Measurements from ENCODE around the gene HEMGN. TPM values are rescaled to one million over a fixed set of nuclear protein-coding genes. Genes with fewer than 3 reads are reported as not detected.

HEMGN gene
- total and polyA plus RNA-seq, 2 experiments from 2014 or later: not detected

DNA sequence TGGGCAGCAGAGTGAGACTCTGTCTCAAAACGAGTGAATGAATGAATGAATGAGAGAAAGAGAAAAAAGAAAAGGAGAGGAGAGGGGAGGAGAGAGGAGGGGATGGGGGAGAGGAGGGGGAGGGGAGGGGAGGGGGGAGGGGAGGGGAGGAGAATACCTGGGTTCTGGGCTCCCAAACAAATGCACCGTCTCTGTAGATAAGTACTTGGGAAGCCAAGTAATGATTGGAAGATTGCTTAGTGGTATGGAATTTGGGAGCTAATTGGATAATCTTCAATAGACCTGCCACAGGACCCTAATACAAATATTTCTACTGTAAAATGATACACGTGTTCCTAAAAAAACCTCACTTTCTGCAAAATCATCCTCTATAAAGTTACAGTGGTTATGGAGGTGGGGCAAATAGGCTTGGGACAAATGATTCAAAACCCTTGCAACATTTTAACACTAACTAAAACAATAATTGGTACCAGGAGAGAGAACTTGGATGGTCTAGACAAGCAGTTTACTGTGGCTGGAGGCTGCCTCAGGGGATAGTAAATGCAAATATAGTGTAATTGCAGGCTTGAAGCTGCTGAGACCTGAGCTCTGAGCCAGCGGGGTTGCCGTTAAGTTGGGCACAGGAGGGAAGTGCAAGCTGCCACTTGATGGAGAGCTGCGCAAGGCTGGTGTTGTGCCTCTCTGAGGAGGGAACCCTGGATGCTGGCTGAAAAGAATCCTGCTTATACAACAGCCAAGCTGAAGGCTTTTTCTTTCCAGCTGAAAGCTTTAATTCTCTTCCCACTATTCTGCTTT, 3.5 kb downstream of the HEMGN start:
- no peaks in the 10 kb centered on the region for H3K79me2 ChIP-seq
- 31% methylated on average over 5 of the region's 6 CpGs for whole genome bisulfite sequencing (ENCODE audit: low lambda C conversion rate, missing lambda C conversion rate)
- H3K27me3 ChIP-seq: peaks cover 74% of the 10 kb centered on the region
- no peaks in the 10 kb centered on the region for H3K36me3 ChIP-seq (replicated peaks; ENCODE audit: insufficient read depth, low read depth)
- TF ChIP-seq EZH2 (IDR thresholded peaks at IDR 0.05; ENCODE audit: borderline replicate concordance) (no peak), EZH2phosphoT487 (IDR thresholded peaks at IDR 0.05; ENCODE audit: low read depth, severe bottlenecking, unreplicated experiment) (no peak)
- TF ChIP-seq, protein P1, sequence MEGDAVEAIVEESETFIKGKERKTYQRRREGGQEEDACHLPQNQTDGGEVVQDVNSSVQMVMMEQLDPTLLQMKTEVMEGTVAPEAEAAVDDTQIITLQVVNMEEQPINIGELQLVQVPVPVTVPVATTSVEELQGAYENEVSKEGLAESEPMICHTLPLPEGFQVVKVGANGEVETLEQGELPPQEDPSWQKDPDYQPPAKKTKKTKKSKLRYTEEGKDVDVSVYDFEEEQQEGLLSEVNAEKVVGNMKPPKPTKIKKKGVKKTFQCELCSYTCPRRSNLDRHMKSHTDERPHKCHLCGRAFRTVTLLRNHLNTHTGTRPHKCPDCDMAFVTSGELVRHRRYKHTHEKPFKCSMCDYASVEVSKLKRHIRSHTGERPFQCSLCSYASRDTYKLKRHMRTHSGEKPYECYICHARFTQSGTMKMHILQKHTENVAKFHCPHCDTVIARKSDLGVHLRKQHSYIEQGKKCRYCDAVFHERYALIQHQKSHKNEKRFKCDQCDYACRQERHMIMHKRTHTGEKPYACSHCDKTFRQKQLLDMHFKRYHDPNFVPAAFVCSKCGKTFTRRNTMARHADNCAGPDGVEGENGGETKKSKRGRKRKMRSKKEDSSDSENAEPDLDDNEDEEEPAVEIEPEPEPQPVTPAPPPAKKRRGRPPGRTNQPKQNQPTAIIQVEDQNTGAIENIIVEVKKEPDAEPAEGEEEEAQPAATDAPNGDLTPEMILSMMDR (IDR thresholded peaks at IDR 0.05; ENCODE audit: poor library complexity): no peak
- H3K4me3 ChIP-seq: no peak overlapping the region
- H3K9me3 ChIP-seq (ENCODE audit: low read depth): no peaks in the 10 kb centered on the region
- H3K9me2 ChIP-seq (replicated peaks; ENCODE audit: insufficient read depth): no peaks in the 10 kb centered on the region
- no peak overlapping the region for H3K27ac ChIP-seq
- DNase-seq (ENCODE audit: low spot score): no peak
- no peak overlapping the region for H2AFZ ChIP-seq
- no peaks in the 10 kb centered on the region for H4K20me1 ChIP-seq (ENCODE audit: insufficient read depth, poor library complexity, severe bottlenecking)
- no peaks in the 10 kb centered on the region for H3K4me1 ChIP-seq (ENCODE audit: insufficient read depth)
- no peak overlapping the region for H3K4me2 ChIP-seq

DNA sequence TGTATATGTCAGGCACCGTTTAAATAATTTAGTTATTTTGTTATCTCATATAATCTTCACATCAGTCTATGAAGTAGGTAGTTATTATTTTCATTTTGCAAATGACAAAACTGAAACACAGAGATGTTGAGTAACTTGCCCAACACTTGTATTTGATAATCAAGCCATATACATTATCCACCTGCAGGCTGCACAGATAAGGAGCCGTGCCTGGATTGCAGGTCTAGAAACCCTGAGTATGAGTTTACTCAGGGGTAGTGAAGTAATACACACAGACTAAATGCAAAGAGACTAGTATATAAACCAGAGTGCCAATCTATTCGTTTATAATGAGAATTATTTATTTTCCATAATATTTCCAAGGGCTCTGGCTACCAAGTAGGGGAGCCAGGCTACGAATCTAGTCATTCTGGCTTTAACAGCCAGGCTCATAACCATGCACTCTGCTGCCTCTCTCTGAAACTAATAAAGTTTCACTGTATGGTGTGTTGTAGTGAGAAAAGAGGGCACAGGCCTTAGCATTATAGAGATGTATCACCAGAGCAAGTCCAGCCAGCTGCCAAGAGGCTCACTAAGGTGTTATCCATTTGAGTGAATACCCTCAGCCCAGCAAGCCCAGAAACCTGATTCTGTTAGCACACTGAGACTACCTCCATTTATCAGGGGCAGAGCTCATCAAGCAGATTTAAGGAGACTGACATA, 4.5 kb downstream of the HEMGN start:
- no peaks in the 10 kb centered on the region for H3K9me3 ChIP-seq (ENCODE audit: low read depth)
- H4K20me1 ChIP-seq (ENCODE audit: insufficient read depth, poor library complexity, severe bottlenecking): no peaks in the 10 kb centered on the region
- H2AFZ ChIP-seq: no peak overlapping the region
- DNase-seq (ENCODE audit: low spot score): no peak
- no peaks in the 10 kb centered on the region for H3K36me3 ChIP-seq (replicated peaks; ENCODE audit: insufficient read depth, low read depth)
- H3K4me2 ChIP-seq: no peak overlapping the region
- H3K27me3 ChIP-seq: peaks cover 73% of the 10 kb centered on the region
- WGBS (ENCODE audit: low lambda C conversion rate, missing lambda C conversion rate): 75% methylated on average over 4 of the region's 4 CpGs
- no peak overlapping the region for H3K4me3 ChIP-seq
- no peaks in the 10 kb centered on the region for H3K79me2 ChIP-seq
- TF ChIP-seq, protein P1 (IDR thresholded peaks at IDR 0.05; ENCODE audit: poor library complexity): no peak
- TF ChIP-seq EZH2phosphoT487 (IDR thresholded peaks at IDR 0.05; ENCODE audit: low read depth, severe bottlenecking, unreplicated experiment): no peak
- no peak for TF ChIP-seq EZH2 (IDR thresholded peaks at IDR 0.05; ENCODE audit: borderline replicate concordance)
- H3K4me1 ChIP-seq (ENCODE audit: insufficient read depth): no peaks in the 10 kb centered on the region
- no peaks in the 10 kb centered on the region for H3K9me2 ChIP-seq (replicated peaks; ENCODE audit: insufficient read depth)
- H3K27ac ChIP-seq: no peak overlapping the region

DNA sequence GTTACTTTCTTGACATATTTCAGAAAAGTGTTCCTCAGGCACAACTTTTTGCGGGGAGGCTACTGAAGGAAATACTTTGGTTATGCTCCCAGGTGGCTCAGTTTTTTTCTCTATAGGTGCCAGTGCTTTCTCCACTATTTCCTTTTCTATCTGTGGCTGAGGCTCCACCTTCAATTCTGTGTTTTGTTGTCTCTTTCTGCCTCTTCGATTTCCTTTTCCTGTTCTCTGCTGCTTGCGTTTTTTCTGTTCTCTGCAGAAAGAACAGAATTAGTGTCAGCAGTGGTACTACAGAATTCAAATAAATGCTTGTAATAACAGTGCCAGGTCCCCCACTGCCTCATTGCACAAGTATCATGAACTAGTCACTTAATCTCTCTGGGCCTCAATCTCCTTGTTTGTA, 7.0 kb downstream of the HEMGN start:
- no peaks in the 10 kb centered on the region for H3K4me1 ChIP-seq (ENCODE audit: insufficient read depth)
- WGBS (ENCODE audit: low lambda C conversion rate, missing lambda C conversion rate): 70% methylated on average over 3 of the region's 3 CpGs
- TF ChIP-seq, protein P1 (IDR thresholded peaks at IDR 0.05; ENCODE audit: poor library complexity): no peak
- TF ChIP-seq EZH2 (IDR thresholded peaks at IDR 0.05; ENCODE audit: borderline replicate concordance) (no peak), EZH2phosphoT487 (IDR thresholded peaks at IDR 0.05; ENCODE audit: low read depth, severe bottlenecking, unreplicated experiment) (no peak)
- H3K27ac ChIP-seq: no peak overlapping the region
- no peaks in the 10 kb centered on the region for H3K9me2 ChIP-seq (replicated peaks; ENCODE audit: insufficient read depth)
- no peak for DNase-seq (ENCODE audit: low spot score)
- H3K27me3 ChIP-seq: peaks cover 70% of the 10 kb centered on the region
- no peak overlapping the region for H3K4me2 ChIP-seq
- no peaks in the 10 kb centered on the region for H3K36me3 ChIP-seq (replicated peaks; ENCODE audit: insufficient read depth, low read depth)
- no peaks in the 10 kb centered on the region for H3K9me3 ChIP-seq (ENCODE audit: low read depth)
- H3K4me3 ChIP-seq: no peak overlapping the region
- no peaks in the 10 kb centered on the region for H4K20me1 ChIP-seq (ENCODE audit: insufficient read depth, poor library complexity, severe bottlenecking)
- no peak overlapping the region for H2AFZ ChIP-seq
- H3K79me2 ChIP-seq: no peaks in the 10 kb centered on the region

All from hepatocyte (in vitro differentiated cells).